BJ (cell line): ENCODE data around the gene IL1RAPL1. TPM values are rescaled to one million over a fixed set of nuclear protein-coding genes. Genes with fewer than 3 reads are reported as not detected.

ENCODE experiments used
- CTCF ChIA-PET: fragments of 350-600 bp; formaldehyde crosslinking; extraction: SDS; loops from one replicate; lab custom pipeline; 2021; ENCODE audit warnings: antibody characterized with exemption, inconsistent platforms; lab: Yijun Ruan, JAX
- POLR2A ChIA-PET: fragments of 300-600 bp; sonication (Branson Sonifier 250); formaldehyde crosslinking; extraction: SDS; loops from one replicate; lab custom pipeline; 2021; ENCODE audit warnings: antibody characterized with exemption; lab: Charles Lee
- DNase-seq: peaks from one replicate; pipeline ENCODE4 v3.0.0-alpha.2; 2011; ENCODE audit warnings: low read depth
- H3K27me3 ChIP-seq: 2 replicates; pipeline ENCODE4 v1.6.0; 2011; ENCODE audit warnings: low read length; ENCODE audit not compliant: control insufficient read depth, insufficient read depth
- H3K36me3 ChIP-seq: 2 replicates; pipeline ENCODE4 v1.5.1; 2011; ENCODE audit warnings: low read length; ENCODE audit not compliant: control insufficient read depth, insufficient read depth
- H3K4me3 ChIP-seq: 2 replicates; pipeline ENCODE4 v1.5.1; 2011; ENCODE audit warnings: low read depth, mild to moderate bottlenecking, control low read depth, low read length
- CTCF ChIP-seq: IDR thresholded peaks from 2 replicates; pipeline ENCODE4 v1.5.1; 2011; ENCODE audit warnings: low read depth, mild to moderate bottlenecking, control low read depth, inconsistent platforms, low read length, moderate library complexity; ENCODE audit not compliant: insufficient read depth
- polyA plus RNA-seq: library from polyadenylated mRNA; depleted of rRNA; stranded (reverse); fragments of >200 nt; gene quantifications from 2 replicates; pipeline ENCODE4 v1.2.3, GENCODE V29; 2011

The IL1RAPL1 gene
- polyA plus RNA-seq, 1 experiment, result 0.02 TPM

- no peaks in the 10 kb centered on the region for H3K27me3 ChIP-seq
- H3K36me3 ChIP-seq, result no peaks in the 10 kb centered on the region
- ChIA-PET POLR2A (no interaction called here), CTCF (no interaction called here)
- H3K4me3 ChIP-seq, result no peak overlapping the region
- no peak for TF ChIP-seq CTCF
- DNase-seq, result no peak
These were observed 1282.6 kb downstream of the IL1RAPL1 start for GRCh38 chrX:29869837-29870236.

- DNase-seq, result no peak
- H3K36me3 ChIP-seq, result no peaks in the 10 kb centered on the region
- no peak overlapping the region for H3K4me3 ChIP-seq
- H3K27me3 ChIP-seq, result no peaks in the 10 kb centered on the region
- POLR2A ChIA-PET, result no interaction called here
- CTCF ChIA-PET, result no interaction called here
- TF ChIP-seq CTCF, result no peak
These were observed 1283.4 kb downstream of the IL1RAPL1 start for GRCh38 chrX:29870608-29871007.

- no peaks in the 10 kb centered on the region for H3K36me3 ChIP-seq
- CTCF ChIA-PET, result no interaction called here
- H3K4me3 ChIP-seq, result no peak overlapping the region
- no peak for DNase-seq
- POLR2A ChIA-PET, result no interaction called here
- no peaks in the 10 kb centered on the region for H3K27me3 ChIP-seq
- no peak for TF ChIP-seq CTCF
These were observed 1285.6 kb downstream of the IL1RAPL1 start for GRCh38 chrX:29872831-29873230.

GRCh38 chrX:29876733-29877132 lies 1289.5 kb downstream of the IL1RAPL1 start:
- DNase-seq, result no peak
- no peaks in the 10 kb centered on the region for H3K27me3 ChIP-seq
- H3K4me3 ChIP-seq, result no peak overlapping the region
- ChIA-PET CTCF (no interaction called here), POLR2A (no interaction called here)
- no peak for TF ChIP-seq CTCF
- no peaks in the 10 kb centered on the region for H3K36me3 ChIP-seq

- TF ChIP-seq CTCF, result no peak
- no peak for DNase-seq
- Histone ChIP-seq H3K36me3 (no peaks in the 10 kb centered on the region), H3K27me3 (no peaks in the 10 kb centered on the region), H3K4me3 (no peak overlapping the region)
- ChIA-PET CTCF (no interaction called here), POLR2A (no interaction called here)
These were observed 1293.7 kb downstream of the IL1RAPL1 start for GRCh38 chrX:29880977-29881376.
